GM12801 (cell line): ENCODE data around the gene GUCA1A.

Source experiments
- TF ChIP-seq, protein P1 (sequence below): IDR thresholded peaks from one replicate; pipeline ENCODE4 v1.5.1; 2011; ENCODE audit warnings: control low read depth; ENCODE audit not compliant: insufficient read length; ENCODE audit errors: extremely low read depth

The GUCA1A gene

GRCh38 chr6:42158011-42158410 is 15.2 kb upstream of the GUCA1A start:
- TF ChIP-seq, protein P1, sequence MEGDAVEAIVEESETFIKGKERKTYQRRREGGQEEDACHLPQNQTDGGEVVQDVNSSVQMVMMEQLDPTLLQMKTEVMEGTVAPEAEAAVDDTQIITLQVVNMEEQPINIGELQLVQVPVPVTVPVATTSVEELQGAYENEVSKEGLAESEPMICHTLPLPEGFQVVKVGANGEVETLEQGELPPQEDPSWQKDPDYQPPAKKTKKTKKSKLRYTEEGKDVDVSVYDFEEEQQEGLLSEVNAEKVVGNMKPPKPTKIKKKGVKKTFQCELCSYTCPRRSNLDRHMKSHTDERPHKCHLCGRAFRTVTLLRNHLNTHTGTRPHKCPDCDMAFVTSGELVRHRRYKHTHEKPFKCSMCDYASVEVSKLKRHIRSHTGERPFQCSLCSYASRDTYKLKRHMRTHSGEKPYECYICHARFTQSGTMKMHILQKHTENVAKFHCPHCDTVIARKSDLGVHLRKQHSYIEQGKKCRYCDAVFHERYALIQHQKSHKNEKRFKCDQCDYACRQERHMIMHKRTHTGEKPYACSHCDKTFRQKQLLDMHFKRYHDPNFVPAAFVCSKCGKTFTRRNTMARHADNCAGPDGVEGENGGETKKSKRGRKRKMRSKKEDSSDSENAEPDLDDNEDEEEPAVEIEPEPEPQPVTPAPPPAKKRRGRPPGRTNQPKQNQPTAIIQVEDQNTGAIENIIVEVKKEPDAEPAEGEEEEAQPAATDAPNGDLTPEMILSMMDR: no peak

- TF ChIP-seq, protein P1: no peak
Measured at GRCh38 chr6:42158631-42159030, 14.5 kb upstream of the GUCA1A start.

DNA sequence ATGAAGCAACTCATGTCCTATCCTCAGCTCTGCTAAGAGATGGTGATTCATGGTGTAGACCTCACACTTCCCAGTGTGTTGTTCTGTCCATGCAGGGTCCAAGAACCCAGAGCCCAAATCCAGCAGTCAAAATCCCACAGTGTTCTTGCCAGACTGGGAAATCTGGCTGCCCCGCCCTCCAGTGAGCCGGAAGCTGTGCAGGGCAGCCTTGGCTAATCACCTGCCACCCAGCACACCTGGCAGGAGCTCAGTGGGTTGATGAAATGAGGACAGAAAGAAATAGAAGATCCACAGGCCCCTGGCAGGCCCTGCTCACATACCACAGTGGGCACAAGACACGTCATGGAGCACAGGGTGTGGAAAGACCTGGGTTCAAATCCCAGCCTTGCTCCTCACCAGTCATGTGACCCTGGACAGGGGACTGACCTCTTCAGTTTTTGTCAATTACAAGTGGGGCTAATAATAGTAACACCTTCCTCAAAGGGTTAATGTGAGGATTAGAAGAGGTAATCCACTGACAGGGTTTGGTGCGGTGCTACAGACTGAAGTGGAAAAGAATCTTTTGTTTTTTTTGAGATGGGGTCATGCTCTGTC is 13.6 kb upstream of the GUCA1A start:
- TF ChIP-seq, protein P1: no peak

GRCh38 chr6:42162384-42162783 is 10.8 kb upstream of the GUCA1A start:
- TF ChIP-seq, protein P1: no peak

DNA sequence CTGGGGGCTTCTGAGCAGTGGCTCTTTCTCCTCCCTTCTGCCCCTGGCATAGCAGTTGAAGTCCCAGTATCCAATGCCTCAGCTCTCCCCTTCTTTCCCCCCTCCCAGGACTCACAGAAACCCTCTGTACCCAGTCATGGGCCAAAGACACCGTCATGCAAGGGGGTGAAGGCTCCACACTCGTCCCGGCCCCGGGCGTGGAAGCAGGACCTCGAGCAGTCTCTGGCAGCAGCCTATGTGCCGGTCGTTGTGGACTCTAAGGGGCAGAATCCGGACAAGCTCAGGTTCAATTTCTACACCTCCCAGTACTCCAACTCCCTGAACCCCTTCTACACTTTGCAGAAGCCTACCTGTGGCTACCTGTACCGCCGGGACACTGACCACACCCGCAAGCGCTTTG is 10.4 kb upstream of the GUCA1A start:
- TF ChIP-seq, protein P1: no peak

DNA sequence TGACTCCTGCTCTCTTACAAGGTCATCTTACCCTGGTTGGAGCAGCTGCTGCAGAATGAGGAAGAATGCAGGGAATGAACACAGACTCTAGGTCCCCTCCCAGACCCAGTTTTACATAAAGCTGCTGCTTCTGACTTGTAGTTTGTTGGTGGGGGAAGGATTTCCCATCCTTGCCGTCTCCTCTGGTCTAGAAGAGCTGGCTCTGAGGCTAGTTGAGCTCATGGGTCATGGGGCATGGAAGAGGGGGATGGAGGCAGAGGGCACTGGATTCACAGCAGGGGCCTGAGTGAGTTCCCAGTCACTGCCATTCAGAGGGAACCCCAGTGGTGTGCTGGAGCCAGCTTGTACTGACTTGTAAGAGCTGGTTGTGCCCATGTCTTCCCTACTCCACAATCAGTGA is 9.2 kb upstream of the GUCA1A start:
- TF ChIP-seq, protein P1: no peak

- TF ChIP-seq, protein P1: no peak
Measured at GRCh38 chr6:42165016-42165415, 8.1 kb upstream of the GUCA1A start.
